Stimulated activated CD8-positive, alpha-beta memory T cell treated with anti-CD3 and anti-CD28 coated beads, Interleukin-7, amount 100 ng/mL, for 4 hours (primary cell): ENCODE results near the gene LASP1.
"Not testable (repeated sequence)": the region's sequence is repeated elsewhere in the genome, so short reads cannot be mapped to it uniquely, and the experiment has no call there.

Experiments
- DNase-seq, 2 donors: peaks; one replicate each; pipeline ENCODE4 v3.0.0-alpha.2; 2020; ENCODE audit warnings: low read depth in 2 of 2

Gene LASP1

GRCh38 chr17:38925263-38925995 lies 55.6 kb downstream of the LASP1 start, which contains the start of gene LASP1NB:
Gene LASP1NB, plus strand, starts transcription at chr17:38925614.
- DNase-seq: peak in 1 of 2 donors; percentile 37

DNA sequence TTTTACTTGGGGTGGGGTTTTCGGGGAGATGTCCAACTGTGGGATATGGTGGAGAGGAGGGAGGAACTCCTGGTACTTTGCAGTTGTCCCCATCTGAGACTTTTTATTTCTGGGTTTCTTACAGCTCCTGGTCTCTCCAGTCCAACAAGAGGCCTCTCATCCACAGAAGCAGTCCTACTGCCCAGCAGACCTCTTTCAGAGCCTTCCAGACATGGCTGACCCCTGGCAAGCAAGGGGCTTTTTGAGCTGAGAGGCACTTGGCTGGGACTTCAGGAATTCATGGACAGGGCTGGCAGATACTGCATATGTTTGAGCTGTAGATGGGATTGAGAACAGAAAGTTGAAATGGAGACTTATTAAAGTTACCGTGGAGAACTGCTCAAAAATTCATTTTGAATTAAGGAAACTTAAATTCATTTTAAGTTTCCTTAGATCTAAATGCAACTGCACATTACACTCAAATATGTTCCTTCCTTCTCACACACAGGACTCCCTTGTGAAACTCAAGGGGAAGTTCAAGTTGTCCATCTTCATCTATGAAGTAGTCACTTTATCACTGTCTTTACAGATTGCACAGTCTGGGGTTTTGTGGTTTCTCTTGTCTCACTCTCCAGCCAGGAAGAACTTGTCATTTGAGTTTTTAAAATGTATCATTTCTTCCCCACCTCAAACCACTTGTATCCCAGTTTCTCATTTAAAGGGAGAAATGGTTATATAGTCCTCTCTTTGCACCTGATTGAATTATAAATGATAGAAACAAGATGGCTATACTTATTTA lies 56.6 kb downstream of the LASP1 start:
- no peak for DNase-seq

DNA sequence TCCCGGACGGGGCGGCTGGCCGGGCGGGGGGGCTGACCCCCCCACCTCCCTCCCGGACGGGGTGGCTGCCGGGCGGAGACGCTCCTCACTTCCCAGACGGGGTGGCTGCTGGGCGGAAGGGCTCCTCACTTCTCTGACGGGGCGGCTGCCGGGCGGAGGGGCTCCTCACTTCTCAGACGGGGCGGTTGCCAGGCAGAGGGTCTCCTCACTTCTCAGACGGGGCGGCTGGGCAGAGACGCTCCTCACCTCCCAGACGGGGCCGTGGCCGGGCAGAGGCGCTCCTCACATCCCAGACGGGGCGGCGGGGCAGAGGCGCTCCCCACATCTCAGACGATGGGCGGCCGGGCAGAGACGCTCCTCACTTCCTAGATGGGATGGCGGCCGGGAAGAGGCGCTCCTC lies 60.9 kb downstream of the LASP1 start:
- not testable (repeated sequence) for DNase-seq

DNA sequence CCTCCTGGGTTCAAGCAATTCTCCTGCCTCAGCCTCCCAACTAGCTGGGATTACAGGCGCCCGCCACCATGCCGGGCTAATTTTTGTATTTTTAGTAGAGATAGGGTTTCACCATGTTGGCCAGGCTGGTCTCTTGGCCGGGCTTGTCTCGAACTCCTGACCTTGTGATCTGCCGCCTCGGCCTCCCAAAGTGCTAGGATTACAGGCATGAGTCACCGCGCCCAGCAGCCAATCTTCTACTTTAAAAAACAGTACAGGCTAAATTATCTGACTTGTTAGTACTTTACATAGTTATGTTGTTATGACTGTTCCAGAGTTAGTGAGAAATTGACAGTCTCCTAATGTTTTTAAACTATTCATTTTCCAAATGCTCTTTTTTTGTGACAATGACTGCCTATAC lies 64.1 kb downstream of the LASP1 start:
- not testable (repeated sequence) for DNase-seq

DNA sequence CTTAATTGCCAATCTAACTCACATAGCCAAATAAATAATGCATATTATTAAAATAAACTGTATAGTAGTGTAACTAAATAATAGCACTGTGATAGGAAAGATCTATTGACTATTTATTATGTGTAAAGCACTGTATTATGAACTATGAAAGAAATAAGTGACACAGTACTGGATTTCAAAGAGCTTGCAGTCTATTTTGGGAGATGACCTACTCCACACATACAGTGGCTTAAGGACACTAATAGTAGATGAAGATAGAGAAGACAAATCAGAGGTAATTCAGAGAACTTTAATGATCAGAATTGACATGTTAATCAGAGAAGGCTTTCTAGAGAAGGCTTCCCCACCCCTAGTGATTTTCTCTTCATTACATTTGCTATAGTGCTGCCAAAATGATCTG lies 70.1 kb downstream of the LASP1 start:
- no peak for DNase-seq

- no peak for DNase-seq
These were observed 70.5 kb downstream of the LASP1 start for GRCh38 chr17:38940404-38940803.

GRCh38 chr17:38942696-38943334 lies 73.0 kb downstream of the LASP1 start:
- DNase-seq: no peak

DNA sequence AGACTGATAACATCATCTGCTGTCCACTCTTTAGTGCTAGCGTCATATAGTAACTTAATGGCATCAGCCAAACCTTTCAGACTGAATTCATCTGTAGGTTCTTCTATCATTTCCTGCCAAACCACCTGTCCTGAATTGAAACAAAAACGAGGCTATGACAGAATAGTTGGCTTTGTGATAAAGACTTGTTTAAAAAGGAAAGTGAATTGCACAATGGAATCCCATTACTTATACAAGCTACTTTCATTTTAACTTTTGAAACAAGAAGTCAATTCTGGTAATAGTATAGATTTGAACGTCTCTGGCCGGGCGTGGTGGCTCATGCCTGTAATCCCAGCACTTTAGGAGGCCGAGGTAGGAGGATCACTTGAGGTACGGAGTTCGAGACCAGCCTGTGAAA lies 73.7 kb downstream of the LASP1 start:
- DNase-seq: no peak

GRCh38 chr17:38947189-38947588 lies 77.3 kb downstream of the LASP1 start:
- DNase-seq: no peak

DNA sequence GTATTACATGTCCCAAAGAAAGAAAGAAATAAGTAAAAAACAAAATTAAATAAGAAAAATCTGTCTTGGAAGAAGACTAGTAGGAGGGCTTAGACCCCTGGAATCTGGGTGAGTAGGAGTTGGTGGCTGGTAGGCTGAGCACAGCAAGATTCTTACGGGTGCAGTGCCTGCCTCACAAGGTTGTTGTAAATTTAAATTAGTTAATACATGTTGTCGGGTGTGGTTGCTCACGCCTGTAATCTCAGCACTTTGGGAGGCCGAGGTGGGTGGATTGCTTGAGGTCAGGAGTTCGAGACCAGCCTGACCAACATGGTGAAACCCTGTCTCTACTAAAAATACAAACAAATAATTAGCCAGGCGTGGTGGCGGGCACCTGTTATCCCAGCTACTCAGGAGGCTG lies 83.9 kb downstream of the LASP1 start:
- not testable (repeated sequence) for DNase-seq

GRCh38 chr17:38958326-38958725 lies 88.5 kb downstream of the LASP1 start:
- no peak for DNase-seq

DNA sequence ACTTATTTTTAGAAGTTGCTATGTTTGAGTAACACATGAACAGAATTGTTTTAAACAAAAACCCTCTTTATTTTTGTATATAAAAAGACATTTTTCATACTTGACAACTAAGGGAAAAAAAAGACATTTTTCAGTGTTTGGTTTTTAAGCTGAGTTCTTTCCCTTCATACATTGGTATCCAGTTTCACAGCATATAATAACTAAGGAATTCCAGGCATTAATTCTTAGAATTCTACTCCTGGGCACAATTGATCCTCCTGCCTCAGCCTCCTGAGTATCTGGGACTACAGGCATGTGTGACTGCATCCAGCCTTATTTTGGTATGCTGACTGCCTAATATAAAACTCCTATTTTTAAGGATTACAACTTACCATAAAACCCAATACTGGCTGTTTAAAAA lies 88.9 kb downstream of the LASP1 start:
- DNase-seq: no peak

DNA sequence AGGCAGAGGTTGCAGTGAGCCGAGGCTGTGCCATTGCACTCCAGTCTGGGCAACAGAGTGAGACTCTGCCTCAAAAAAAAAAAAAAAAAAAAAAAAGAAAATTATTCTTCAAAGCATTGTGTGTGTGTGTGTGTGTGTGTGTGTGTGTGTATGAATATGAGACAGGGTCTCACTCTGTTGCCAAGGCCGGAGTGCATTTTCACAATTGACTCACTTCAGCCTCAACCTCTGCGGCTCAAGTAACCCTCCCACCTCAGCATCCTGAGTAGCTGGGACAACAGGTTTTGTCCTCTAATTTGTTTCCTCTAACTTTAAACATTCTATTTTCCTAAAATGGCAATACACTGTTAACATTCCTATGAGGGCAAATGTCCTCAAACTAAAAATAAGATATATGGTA lies 89.7 kb downstream of the LASP1 start:
- no peak for DNase-seq

GRCh38 chr17:38960402-38960801 lies 90.5 kb downstream of the LASP1 start:
- DNase-seq: no peak

- no peak for DNase-seq
These were observed 91.6 kb downstream of the LASP1 start for GRCh38 chr17:38961413-38961812.

- DNase-seq: peak; percentile 78 to 80
These were observed 97.5 kb downstream of the LASP1 start, which contains the start of gene FBXO47 for GRCh38 chr17:38967290-38967738. Gene FBXO47, minus strand, starts transcription at chr17:38967403. Its CDS starts 4,378 bp downstream, at chr17:38963025.

DNA sequence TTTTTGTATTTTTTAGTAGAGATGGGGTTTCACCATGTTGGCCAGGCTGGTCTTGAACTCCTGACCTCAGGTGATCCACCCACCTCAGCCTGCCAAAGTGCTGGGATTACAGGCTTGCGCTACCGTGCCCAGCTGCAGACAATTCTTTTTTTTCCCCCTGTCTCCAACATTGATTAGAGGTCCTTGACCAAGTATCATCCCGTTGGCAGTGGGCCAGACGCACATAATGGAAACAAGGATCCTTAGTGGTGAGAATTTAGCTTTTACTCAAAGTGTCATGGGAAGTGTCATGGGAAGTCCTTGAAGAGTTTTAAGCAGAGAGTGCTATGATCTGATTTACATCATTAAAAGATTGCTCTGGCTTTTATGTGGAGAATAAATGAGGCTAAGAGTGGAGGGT lies 99.4 kb downstream of the LASP1 start:
- DNase-seq: no peak

DNA sequence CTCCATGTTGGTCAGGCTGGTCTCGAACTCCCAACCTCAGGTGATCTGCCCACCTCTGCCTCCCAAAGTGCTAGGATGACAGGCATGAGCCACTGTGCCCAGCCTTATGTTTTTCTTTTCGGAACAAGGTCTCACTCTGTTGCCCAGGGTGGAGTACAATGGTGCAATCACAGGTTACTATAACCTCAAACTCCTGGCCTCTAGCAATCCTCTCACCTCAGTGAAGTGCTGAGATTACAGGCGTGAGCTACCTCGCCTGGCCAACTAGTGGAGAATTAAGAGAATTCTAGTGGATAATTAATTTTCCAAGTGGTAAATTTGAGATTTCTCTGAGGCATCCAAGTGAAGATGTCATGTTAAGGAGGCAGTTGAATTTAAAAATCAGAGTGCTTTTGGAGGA lies 100.3 kb downstream of the LASP1 start:
- no peak for DNase-seq

DNA sequence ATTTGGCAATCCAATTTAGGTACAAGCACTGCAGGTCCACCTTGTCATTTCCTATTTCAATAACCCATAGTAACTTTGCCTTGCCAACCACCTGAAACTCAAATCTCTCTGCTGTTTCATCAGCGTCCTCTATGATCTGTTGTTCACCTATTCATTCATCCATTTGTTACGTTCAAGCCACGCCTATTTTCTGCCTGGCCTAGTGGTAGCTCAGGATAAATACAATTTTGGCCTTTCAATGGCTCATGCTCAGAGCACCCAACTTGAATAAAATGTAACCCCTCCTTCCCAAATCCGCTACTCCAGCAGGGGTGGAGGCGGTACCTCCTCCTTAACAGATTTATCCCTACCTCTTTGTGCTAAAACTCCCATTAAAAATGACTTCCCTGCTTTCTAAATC lies 100.9 kb downstream of the LASP1 start:
- DNase-seq: no peak
